Skeletal muscle satellite cell (primary cell): ENCODE data around the gene SUPT4H1. TPM values are rescaled to one million over a fixed set of nuclear protein-coding genes. Genes with fewer than 3 reads are reported as not detected.

Source experiments
- H3K27me3 ChIP-seq: 2 replicates; pipeline ENCODE4 v1.7.0; 2013; ENCODE audit warnings: low read length; ENCODE audit not compliant: control insufficient read depth, insufficient read depth
- H3K36me3 ChIP-seq: 2 replicates; pipeline ENCODE4 v1.7.0; 2013; ENCODE audit warnings: mild to moderate bottlenecking, control low read depth, low read length; ENCODE audit not compliant: insufficient read depth
- H3K4me1 ChIP-seq: 2 replicates; pipeline ENCODE4 v1.7.0; 2013; ENCODE audit warnings: low read length; ENCODE audit not compliant: control insufficient read depth, insufficient read depth
- H3K4me2 ChIP-seq: 2 replicates; pipeline ENCODE4 v1.7.0; 2013; ENCODE audit warnings: mild to moderate bottlenecking, low read length
- H3K4me3 ChIP-seq: 2 replicates; pipeline ENCODE4 v1.7.0; 2013; ENCODE audit warnings: low read length
- H3K9ac ChIP-seq: 2 replicates; pipeline ENCODE4 v1.7.0; 2013; ENCODE audit warnings: mild to moderate bottlenecking, low read depth, low read length, moderate library complexity
- H3K9me3 ChIP-seq: replicated peaks from 2 replicates; pipeline ENCODE4 v1.7.0; 2013; ENCODE audit warnings: mild to moderate bottlenecking, control low read depth, low read length
- small RNA-seq: library from RNA; depleted of rRNA; stranded (forward); fragments of <200 nt; gene quantifications from one replicate; pipeline ENCODE3, GENCODE V24; 2012

The SUPT4H1 gene

DNA sequence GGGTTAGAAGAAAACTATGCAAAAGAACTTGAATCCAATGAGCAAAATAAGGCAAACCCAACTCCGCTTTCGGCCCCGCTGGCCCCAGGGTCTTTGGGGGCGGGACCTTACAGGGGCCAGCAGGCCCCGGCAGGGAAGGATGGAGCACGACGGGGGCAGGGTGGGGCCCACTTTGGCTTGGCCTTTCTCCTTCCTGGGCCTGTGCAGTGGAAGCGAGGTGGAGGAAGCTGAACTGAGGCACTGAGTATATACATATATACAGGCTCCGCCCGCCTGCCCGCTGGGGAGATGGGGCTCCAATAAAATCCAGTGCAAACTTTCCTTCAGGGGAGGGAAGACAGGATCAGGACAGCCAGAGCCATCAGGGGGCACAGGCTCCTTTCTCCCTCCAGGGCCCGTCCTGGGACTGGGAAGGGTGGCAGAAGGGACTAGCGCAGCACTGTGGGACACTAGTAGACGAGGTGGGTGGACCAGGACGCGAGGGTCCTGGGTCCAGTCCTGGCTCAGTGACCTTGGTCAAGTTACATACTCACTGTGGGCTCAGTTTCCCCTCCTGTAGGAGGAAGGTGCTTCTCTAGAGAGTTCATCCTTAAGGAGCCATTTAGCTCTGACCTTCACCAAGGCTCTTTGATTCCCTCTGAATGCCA lies 50.4 kb downstream of the SUPT4H1 start:
- Histone ChIP-seq H3K9me3 (no peaks in the 10 kb centered on the region), H3K27me3 (peaks cover 37% of the 10 kb centered on the region), H3K4me2 (no peak overlapping the region), H3K4me3 (no peak overlapping the region), H3K36me3 (no peaks in the 10 kb centered on the region), H3K9ac (no peak overlapping the region), H3K4me1 (no peaks in the 10 kb centered on the region)

GRCh38 chr17:58300336-58300735 lies 51.7 kb downstream of the SUPT4H1 start:
- H3K27me3 ChIP-seq: peaks cover 38% of the 10 kb centered on the region
- no peaks in the 10 kb centered on the region for H3K36me3 ChIP-seq
- H3K9me3 ChIP-seq: no peaks in the 10 kb centered on the region
- H3K4me1 ChIP-seq: no peaks in the 10 kb centered on the region
- no peak overlapping the region for H3K4me3 ChIP-seq
- no peak overlapping the region for H3K4me2 ChIP-seq
- H3K9ac ChIP-seq: no peak overlapping the region

Small RNAs within 50 kb of the gene (small RNA-seq; reads per million reads assigned to genes)
- not detected for gene MIR4736
